Ishikawa (cell line): ENCODE results near the gene DIAPH3.

ENCODE experiments used
- CEBPB ChIP-seq: IDR thresholded peaks from 2 replicates; pipeline ENCODE4 v1.6.1; 2012
- CREB1 ChIP-seq: IDR thresholded peaks from 2 replicates; pipeline ENCODE4 v1.6.1; 2012; ENCODE audit warnings: low read depth
- EGR1 ChIP-seq: IDR thresholded peaks from 2 replicates; pipeline ENCODE4 v1.6.1; 2012
- EP300 ChIP-seq: IDR thresholded peaks from 2 replicates; pipeline ENCODE4 v1.6.1; 2012; ENCODE audit warnings: borderline replicate concordance
- FOXM1 ChIP-seq: IDR thresholded peaks from 2 replicates; pipeline ENCODE4 v1.6.1; 2012; ENCODE audit warnings: low read depth, borderline replicate concordance
- MAX ChIP-seq: IDR thresholded peaks from 2 replicates; pipeline ENCODE4 v1.6.1; 2012
- NFIC ChIP-seq: IDR thresholded peaks from 2 replicates; pipeline ENCODE4 v1.6.1; 2012
- RAD21 ChIP-seq: IDR thresholded peaks from 2 replicates; pipeline ENCODE4 v1.6.1; 2012; ENCODE audit warnings: low read depth
- TAF1 ChIP-seq: IDR thresholded peaks from 2 replicates; pipeline ENCODE4 v1.6.1; 2012; ENCODE audit warnings: low read depth, mild to moderate bottlenecking
- TCF12 ChIP-seq: IDR thresholded peaks from 2 replicates; pipeline ENCODE4 v1.6.1; 2012; ENCODE audit warnings: low read depth
- TEAD4 ChIP-seq: IDR thresholded peaks from 2 replicates; pipeline ENCODE4 v1.6.1; 2012
- USF1 ChIP-seq: IDR thresholded peaks from 2 replicates; pipeline ENCODE4 v1.6.1; 2012
- YY1 ChIP-seq: IDR thresholded peaks from 2 replicates; pipeline ENCODE4 v1.6.1; 2012; ENCODE audit warnings: low read depth
- ZBTB7A ChIP-seq: IDR thresholded peaks from 2 replicates; pipeline ENCODE4 v1.6.1; 2012; ENCODE audit warnings: low read depth
- TF ChIP-seq, protein P1 (sequence below): IDR thresholded peaks from 2 replicates; pipeline ENCODE4 v1.6.1; 2012; ENCODE audit warnings: low read depth, mild to moderate bottlenecking

The DIAPH3 gene

DNA sequence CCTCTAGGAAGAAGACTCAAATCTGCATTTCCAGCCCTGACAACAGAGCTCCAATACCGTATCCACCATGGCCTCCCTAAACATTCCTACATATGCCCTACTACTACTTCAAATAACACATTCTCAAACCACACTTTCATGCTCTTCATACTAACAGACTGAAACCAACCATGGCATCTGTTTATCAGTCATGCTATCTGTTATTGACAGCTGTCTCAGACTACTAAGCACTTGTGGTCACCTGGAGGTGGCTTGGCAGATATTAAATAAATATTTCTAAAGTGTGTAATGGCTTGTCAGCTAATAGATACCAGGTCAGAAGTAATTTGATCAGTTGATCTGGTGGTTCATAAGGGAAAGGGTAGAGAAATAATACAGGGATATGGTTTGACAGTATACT, 489.1 kb downstream of the DIAPH3 start:
- no peak for TF ChIP-seq TAF1
- no peak for TF ChIP-seq CREB1
- no peak for TF ChIP-seq USF1
- TF ChIP-seq YY1: no peak
- TF ChIP-seq MAX: no peak
- no peak for TF ChIP-seq EP300
- no peak for TF ChIP-seq FOXM1

DNA sequence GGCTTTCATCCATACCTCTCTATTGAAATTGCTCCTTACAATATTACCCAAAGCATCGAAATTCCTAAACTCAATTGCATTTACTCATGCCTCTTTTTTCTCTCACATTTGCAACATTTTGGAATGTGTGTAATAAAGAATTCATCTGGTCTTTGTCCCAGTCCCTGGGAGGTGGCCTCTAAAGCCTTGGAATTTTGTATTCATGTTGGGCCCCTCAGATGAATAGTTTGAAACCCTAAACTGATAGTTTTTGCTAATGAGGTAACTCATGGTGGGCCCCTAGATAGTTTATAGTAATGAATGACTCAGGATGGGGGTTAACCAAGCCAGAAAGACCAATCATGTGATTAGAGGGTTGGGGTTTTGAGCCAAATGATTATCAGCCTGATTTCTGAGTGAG, 490.4 kb downstream of the DIAPH3 start:
- TF ChIP-seq EP300 (no peak), TEAD4 (no peak), CREB1 (no peak), EGR1 (no peak), TCF12 (no peak), YY1 (no peak), CEBPB (no peak), RAD21 (no peak), ZBTB7A (no peak)

- TF ChIP-seq ZBTB7A (no peak), EGR1 (no peak), MAX (no peak), TEAD4 (no peak), TCF12 (no peak), YY1 (no peak), TAF1 (no peak), NFIC (no peak), CREB1 (no peak), CEBPB (no peak)
- TF ChIP-seq, protein P1, sequence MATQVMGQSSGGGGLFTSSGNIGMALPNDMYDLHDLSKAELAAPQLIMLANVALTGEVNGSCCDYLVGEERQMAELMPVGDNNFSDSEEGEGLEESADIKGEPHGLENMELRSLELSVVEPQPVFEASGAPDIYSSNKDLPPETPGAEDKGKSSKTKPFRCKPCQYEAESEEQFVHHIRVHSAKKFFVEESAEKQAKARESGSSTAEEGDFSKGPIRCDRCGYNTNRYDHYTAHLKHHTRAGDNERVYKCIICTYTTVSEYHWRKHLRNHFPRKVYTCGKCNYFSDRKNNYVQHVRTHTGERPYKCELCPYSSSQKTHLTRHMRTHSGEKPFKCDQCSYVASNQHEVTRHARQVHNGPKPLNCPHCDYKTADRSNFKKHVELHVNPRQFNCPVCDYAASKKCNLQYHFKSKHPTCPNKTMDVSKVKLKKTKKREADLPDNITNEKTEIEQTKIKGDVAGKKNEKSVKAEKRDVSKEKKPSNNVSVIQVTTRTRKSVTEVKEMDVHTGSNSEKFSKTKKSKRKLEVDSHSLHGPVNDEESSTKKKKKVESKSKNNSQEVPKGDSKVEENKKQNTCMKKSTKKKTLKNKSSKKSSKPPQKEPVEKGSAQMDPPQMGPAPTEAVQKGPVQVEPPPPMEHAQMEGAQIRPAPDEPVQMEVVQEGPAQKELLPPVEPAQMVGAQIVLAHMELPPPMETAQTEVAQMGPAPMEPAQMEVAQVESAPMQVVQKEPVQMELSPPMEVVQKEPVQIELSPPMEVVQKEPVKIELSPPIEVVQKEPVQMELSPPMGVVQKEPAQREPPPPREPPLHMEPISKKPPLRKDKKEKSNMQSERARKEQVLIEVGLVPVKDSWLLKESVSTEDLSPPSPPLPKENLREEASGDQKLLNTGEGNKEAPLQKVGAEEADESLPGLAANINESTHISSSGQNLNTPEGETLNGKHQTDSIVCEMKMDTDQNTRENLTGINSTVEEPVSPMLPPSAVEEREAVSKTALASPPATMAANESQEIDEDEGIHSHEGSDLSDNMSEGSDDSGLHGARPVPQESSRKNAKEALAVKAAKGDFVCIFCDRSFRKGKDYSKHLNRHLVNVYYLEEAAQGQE: no peak
Observed at GRCh38 chr13:59672445-59672844, 491.3 kb downstream of the DIAPH3 start.

GRCh38 chr13:59671881-59672280, 491.8 kb downstream of the DIAPH3 start:
- no peak for TF ChIP-seq RAD21
- no peak for TF ChIP-seq ZBTB7A
- no peak for TF ChIP-seq MAX
- no peak for TF ChIP-seq NFIC
- TF ChIP-seq FOXM1: no peak

- TF ChIP-seq TCF12: no peak
- no peak for TF ChIP-seq USF1
- no peak for TF ChIP-seq MAX
Observed at GRCh38 chr13:59666504-59666903, 497.2 kb downstream of the DIAPH3 start.

DNA sequence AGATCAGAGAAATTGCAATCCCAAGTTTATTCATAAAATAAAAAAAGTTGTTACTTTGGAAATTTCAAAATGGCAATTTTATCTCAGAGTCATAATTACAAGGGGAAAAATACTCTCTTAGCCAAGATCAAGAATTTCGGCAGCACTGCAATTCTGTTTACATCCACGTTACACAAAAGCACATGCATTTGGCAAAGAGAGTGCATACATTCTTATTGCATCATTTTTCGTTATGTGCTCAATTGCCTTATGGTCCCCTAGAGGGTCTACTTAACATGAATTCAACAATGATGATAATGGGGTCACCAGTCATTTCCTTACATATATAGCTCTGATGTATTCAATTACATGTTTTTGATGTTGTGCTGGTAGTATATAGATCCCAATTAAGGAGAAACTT, 498.0 kb downstream of the DIAPH3 start:
- TF ChIP-seq EGR1 (no peak), FOXM1 (no peak), ZBTB7A (no peak), TCF12 (no peak), MAX (no peak), CEBPB (no peak), CREB1 (no peak)

- TF ChIP-seq USF1 (no peak), TEAD4 (no peak), TAF1 (no peak), RAD21 (no peak), ZBTB7A (no peak), TCF12 (no peak)
Observed at GRCh38 chr13:59665184-59665583, 498.5 kb downstream of the DIAPH3 start.

DNA sequence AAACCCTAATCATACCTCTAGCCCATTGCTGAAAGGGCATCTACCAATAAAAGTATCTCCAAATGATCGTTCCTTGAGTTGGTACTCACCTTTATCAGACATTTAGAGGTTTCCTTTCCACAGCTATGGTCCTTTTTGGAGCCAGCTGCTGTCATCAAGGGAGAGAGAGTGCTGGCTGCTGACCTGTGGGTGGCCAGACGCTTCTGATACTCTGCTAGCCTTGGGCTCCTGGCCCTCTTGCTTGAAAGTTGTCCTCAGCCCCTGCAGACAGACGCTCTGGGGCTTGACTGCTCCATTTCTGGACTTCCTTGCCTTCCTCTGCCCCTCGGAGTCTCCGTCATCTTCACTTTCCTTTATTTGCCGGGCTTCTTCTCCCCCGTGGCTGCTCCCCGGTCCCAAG, 499.1 kb downstream of the DIAPH3 start:
- TF ChIP-seq EGR1: no peak
- no peak for TF ChIP-seq ZBTB7A
- no peak for TF ChIP-seq EP300
